ENCODE data around the gene FZD7.

The FZD7 gene

GRCh38 chr2:202014759-202015211, 18.9 kb upstream of the FZD7 start:
- DNase-seq: no peak

- DNase-seq: no peak
Measured at GRCh38 chr2:202015471-202015870, 18.2 kb upstream of the FZD7 start.

GRCh38 chr2:202016579-202017227, 17.0 kb upstream of the FZD7 start:
- DNase-seq: no peak

GRCh38 chr2:202017940-202018339, 15.7 kb upstream of the FZD7 start:
- DNase-seq: no peak

- DNase-seq: no peak
Measured at GRCh38 chr2:202018950-202019349, 14.7 kb upstream of the FZD7 start.

- DNase-seq: no peak
Measured at GRCh38 chr2:202019689-202020450, 13.8 kb upstream of the FZD7 start.

GRCh38 chr2:202022755-202023154, 10.9 kb upstream of the FZD7 start:
- no peak for DNase-seq

GRCh38 chr2:202023198-202023903, 10.3 kb upstream of the FZD7 start:
- DNase-seq: no peak

GRCh38 chr2:202023904-202024266, 9.8 kb upstream of the FZD7 start:
- no peak for DNase-seq

GRCh38 chr2:202024871-202025270, 8.8 kb upstream of the FZD7 start:
- no peak for DNase-seq

GRCh38 chr2:202025816-202026215, 7.8 kb upstream of the FZD7 start:
- no peak for DNase-seq

GRCh38 chr2:202026507-202026906, 7.1 kb upstream of the FZD7 start:
- DNase-seq: no peak

GRCh38 chr2:202030691-202031090, 3.0 kb upstream of the FZD7 start:
- DNase-seq: no peak

GRCh38 chr2:202031246-202031951, 2.3 kb upstream of the FZD7 start:
- no peak for DNase-seq

GRCh38 chr2:202032846-202033316, 774 bp upstream of the FZD7 start:
- DNase-seq: peak; percentile 46

- peak; percentile 52 for DNase-seq
Measured at GRCh38 chr2:202034249-202035088, 814 bp downstream of the FZD7 start.

GRCh38 chr2:202035089-202035940, 1.7 kb downstream of the FZD7 start:
- DNase-seq: peak; percentile 58

- no peak for DNase-seq
Measured at GRCh38 chr2:202035941-202036372, 2.3 kb downstream of the FZD7 start.

- DNase-seq: no peak
Measured at GRCh38 chr2:202036601-202037037, 3.0 kb downstream of the FZD7 start.

- DNase-seq: no peak
Measured at GRCh38 chr2:202037086-202037485, 3.4 kb downstream of the FZD7 start.

Data from activated CD4-positive, alpha-beta T cell treated with anti-CD3 and anti-CD28 coated beads for 48 hours (primary cell).